SH-SY5Y (cell line): ENCODE results near the gene SRMS.

Source experiments
- GATA2 ChIP-seq: IDR thresholded peaks from 2 replicates; pipeline ENCODE4 v1.6.1; 2011; ENCODE audit warnings: mild to moderate bottlenecking, low read depth, low read length
- GATA3 ChIP-seq: IDR thresholded peaks from 2 replicates; pipeline ENCODE4 v1.6.1; 2011; ENCODE audit warnings: low read depth, mild to moderate bottlenecking, low read length, moderate library complexity

The SRMS gene

GRCh38 chr20:63586797-63587196, 39.2 kb upstream of the SRMS start:
- TF ChIP-seq GATA3: no peak
- no peak for TF ChIP-seq GATA2

- TF ChIP-seq GATA3: no peak
- TF ChIP-seq GATA2: no peak
Observed at GRCh38 chr20:63585616-63586565, 38.3 kb upstream of the SRMS start.

GRCh38 chr20:63582382-63583063, 35.0 kb upstream of the SRMS start:
- TF ChIP-seq GATA2: no peak
- TF ChIP-seq GATA3: no peak

GRCh38 chr20:63580796-63581461, 33.4 kb upstream of the SRMS start:
- TF ChIP-seq GATA3 (no peak), GATA2 (no peak)

GRCh38 chr20:63579017-63579694, 31.6 kb upstream of the SRMS start:
- TF ChIP-seq GATA2 (no peak), GATA3 (no peak)

GRCh38 chr20:63578224-63579016, 30.9 kb upstream of the SRMS start:
- TF ChIP-seq GATA3: no peak
- no peak for TF ChIP-seq GATA2

- TF ChIP-seq GATA2: no peak
- TF ChIP-seq GATA3: no peak
Observed at GRCh38 chr20:63577317-63577894, 29.9 kb upstream of the SRMS start.

- TF ChIP-seq GATA3 (no peak), GATA2 (no peak)
Observed at GRCh38 chr20:63576311-63576710, 28.8 kb upstream of the SRMS start.

- TF ChIP-seq GATA2: no peak
- no peak for TF ChIP-seq GATA3
Observed at GRCh38 chr20:63574829-63575743, 27.5 kb upstream of the SRMS start.

- TF ChIP-seq GATA3 (no peak), GATA2 (no peak)
Observed at GRCh38 chr20:63574156-63574828, 26.7 kb upstream of the SRMS start, which contains the start of gene HELZ2. Gene HELZ2, minus strand, starts transcription at chr20:63574239. Its CDS starts 1,854 bp downstream, at chr20:63572385.

- no peak for TF ChIP-seq GATA3
- no peak for TF ChIP-seq GATA2
Observed at GRCh38 chr20:63573647-63574131, 26.1 kb upstream of the SRMS start.
